KMS-11 (cell line): ENCODE data around the gene SNX33.

Experiments used
- H2AFZ ChIP-seq: fragments of 200-600 bp; sonication (generic); 2 replicates; pipeline ENCODE4 v1.6.1; 2016; ENCODE audit warnings: antibody characterized with exemption, mixed run types, low read depth
- H3K27ac ChIP-seq: fragments of 200-600 bp; sonication (generic); 2 replicates; pipeline ENCODE4 v1.6.1; 2016; ENCODE audit warnings: mild to moderate bottlenecking, mixed run types
- H3K27me3 ChIP-seq: fragments of 200-600 bp; sonication (generic); 2 replicates; pipeline ENCODE4 v1.6.1; 2017; ENCODE audit warnings: mild to moderate bottlenecking, low read depth, mixed run types, moderate library complexity; ENCODE audit not compliant: insufficient read depth
- H3K36me3 ChIP-seq: fragments of 200-600 bp; sonication (generic); 2 replicates; pipeline ENCODE4 v1.6.1; 2017; ENCODE audit warnings: mild to moderate bottlenecking, mixed run types; ENCODE audit not compliant: insufficient read depth
- H3K4me1 ChIP-seq: fragments of 200-600 bp; sonication (generic); 2 replicates; pipeline ENCODE4 v1.6.1; 2016; ENCODE audit warnings: mild to moderate bottlenecking, low read depth, mixed run types; ENCODE audit not compliant: poor library complexity, severe bottlenecking
- H3K4me2 ChIP-seq: fragments of 200-600 bp; sonication (generic); 2 replicates; pipeline ENCODE4 v1.7.0; 2016; ENCODE audit warnings: mild to moderate bottlenecking, mixed run types
- H3K4me3 ChIP-seq: fragments of 200-600 bp; sonication (generic); IDR thresholded peaks from 2 replicates; pipeline ENCODE4 v1.6.1; 2017; ENCODE audit warnings: low read depth, low read length, mixed read lengths; ENCODE audit not compliant: insufficient read depth
- H3K79me2 ChIP-seq: fragments of 200-600 bp; sonication (generic); 2 replicates; pipeline ENCODE4 v1.6.1; 2016; ENCODE audit warnings: low read depth, mixed run types; ENCODE audit not compliant: insufficient read depth
- H3K9ac ChIP-seq: fragments of 200-600 bp; sonication (generic); 2 replicates; pipeline ENCODE4 v1.6.1; 2016; ENCODE audit warnings: mild to moderate bottlenecking, mixed run types
- H4K20me1 ChIP-seq: fragments of 200-600 bp; sonication (generic); 2 replicates; pipeline ENCODE4 v1.6.1; 2016; ENCODE audit warnings: mild to moderate bottlenecking, mixed run types; ENCODE audit not compliant: insufficient read depth
- TF ChIP-seq, protein P1 (sequence below): fragments of 200-600 bp; sonication (generic); conservative IDR thresholded peaks from 2 replicates; pipeline ENCODE4 v1.6.1; 2017; ENCODE audit warnings: low read depth, mild to moderate bottlenecking, antibody characterized with exemption, low read length, moderate library complexity, mixed read lengths

SNX33 gene

GRCh38 chr15:75694241-75695182 is 46.8 kb downstream of the SNX33 start:
- H3K4me1 ChIP-seq = no peaks in the 10 kb centered on the region
- no peak overlapping the region for H3K4me2 ChIP-seq
- H3K27me3 ChIP-seq = no peaks in the 10 kb centered on the region; the same call in 1 of the 2 replicates
- H3K9ac ChIP-seq = no peak overlapping the region
- no peak overlapping the region for H3K4me3 ChIP-seq
- H4K20me1 ChIP-seq = no peaks in the 10 kb centered on the region
- no peaks in the 10 kb centered on the region for H3K79me2 ChIP-seq
- no peaks in the 10 kb centered on the region for H3K36me3 ChIP-seq
- H2AFZ ChIP-seq = no peak overlapping the region
- TF ChIP-seq, protein P1, sequence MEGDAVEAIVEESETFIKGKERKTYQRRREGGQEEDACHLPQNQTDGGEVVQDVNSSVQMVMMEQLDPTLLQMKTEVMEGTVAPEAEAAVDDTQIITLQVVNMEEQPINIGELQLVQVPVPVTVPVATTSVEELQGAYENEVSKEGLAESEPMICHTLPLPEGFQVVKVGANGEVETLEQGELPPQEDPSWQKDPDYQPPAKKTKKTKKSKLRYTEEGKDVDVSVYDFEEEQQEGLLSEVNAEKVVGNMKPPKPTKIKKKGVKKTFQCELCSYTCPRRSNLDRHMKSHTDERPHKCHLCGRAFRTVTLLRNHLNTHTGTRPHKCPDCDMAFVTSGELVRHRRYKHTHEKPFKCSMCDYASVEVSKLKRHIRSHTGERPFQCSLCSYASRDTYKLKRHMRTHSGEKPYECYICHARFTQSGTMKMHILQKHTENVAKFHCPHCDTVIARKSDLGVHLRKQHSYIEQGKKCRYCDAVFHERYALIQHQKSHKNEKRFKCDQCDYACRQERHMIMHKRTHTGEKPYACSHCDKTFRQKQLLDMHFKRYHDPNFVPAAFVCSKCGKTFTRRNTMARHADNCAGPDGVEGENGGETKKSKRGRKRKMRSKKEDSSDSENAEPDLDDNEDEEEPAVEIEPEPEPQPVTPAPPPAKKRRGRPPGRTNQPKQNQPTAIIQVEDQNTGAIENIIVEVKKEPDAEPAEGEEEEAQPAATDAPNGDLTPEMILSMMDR = no peak
- no peak overlapping the region for H3K27ac ChIP-seq

GRCh38 chr15:75695220-75695619 is 47.5 kb downstream of the SNX33 start:
- Histone ChIP-seq H2AFZ (no peak overlapping the region), H3K4me1 (no peaks in the 10 kb centered on the region)

GRCh38 chr15:75695634-75696310 is 48.1 kb downstream of the SNX33 start:
- Histone ChIP-seq H3K4me3 (no peak overlapping the region), H3K9ac (no peak overlapping the region), H3K27me3 (no peaks in the 10 kb centered on the region; the same call in 1 of the 2 replicates), H3K4me2 (no peak overlapping the region), H3K4me1 (no peaks in the 10 kb centered on the region), H2AFZ (no peak overlapping the region), H3K79me2 (no peaks in the 10 kb centered on the region), H3K27ac (no peak overlapping the region), H4K20me1 (no peaks in the 10 kb centered on the region), H3K36me3 (no peaks in the 10 kb centered on the region)
- TF ChIP-seq, protein P1 = no peak

More at GRCh38 chr15:75695220-75695619, 47.5 kb downstream of the SNX33 start:
- Histone ChIP-seq H4K20me1 (no peaks in the 10 kb centered on the region), H3K79me2 (no peaks in the 10 kb centered on the region), H3K27me3 (no peaks in the 10 kb centered on the region; the same call in 1 of the 2 replicates), H3K27ac (no peak overlapping the region), H3K4me2 (no peak overlapping the region), H3K9ac (no peak overlapping the region), H3K4me3 (no peak overlapping the region), H3K36me3 (no peaks in the 10 kb centered on the region)
- TF ChIP-seq, protein P1 = no peak

GRCh38 chr15:75696311-75696720 is 48.6 kb downstream of the SNX33 start:
- H3K4me2 ChIP-seq = no peak overlapping the region
- no peaks in the 10 kb centered on the region for H4K20me1 ChIP-seq
- no peak overlapping the region for H3K9ac ChIP-seq
- no peak overlapping the region for H3K4me3 ChIP-seq
- H3K27ac ChIP-seq = no peak overlapping the region
- H3K36me3 ChIP-seq = no peaks in the 10 kb centered on the region
- H3K79me2 ChIP-seq = no peaks in the 10 kb centered on the region
- H2AFZ ChIP-seq = no peak overlapping the region
- no peaks in the 10 kb centered on the region for H3K27me3 ChIP-seq
- TF ChIP-seq, protein P1 = no peak
- H3K4me1 ChIP-seq = no peaks in the 10 kb centered on the region
